Loucy (cell line): Measurements from ENCODE around the gene RUNX1.

ENCODE experiments used
- EZH2phosphoT487 ChIP-seq: fragments of 200-600 bp; IDR thresholded peaks from 2 replicates; pipeline ENCODE4 v1.6.1; 2018; ENCODE audit warnings: antibody characterized with exemption, mild to moderate bottlenecking, moderate library complexity, borderline replicate concordance
- TF ChIP-seq, protein P1 (sequence below): fragments of 200-600 bp; sonication (generic); conservative IDR thresholded peaks from 2 replicates; pipeline ENCODE4 v1.5.1; 2014; ENCODE audit warnings: mild to moderate bottlenecking, antibody characterized with exemption, low read length

DNA sequence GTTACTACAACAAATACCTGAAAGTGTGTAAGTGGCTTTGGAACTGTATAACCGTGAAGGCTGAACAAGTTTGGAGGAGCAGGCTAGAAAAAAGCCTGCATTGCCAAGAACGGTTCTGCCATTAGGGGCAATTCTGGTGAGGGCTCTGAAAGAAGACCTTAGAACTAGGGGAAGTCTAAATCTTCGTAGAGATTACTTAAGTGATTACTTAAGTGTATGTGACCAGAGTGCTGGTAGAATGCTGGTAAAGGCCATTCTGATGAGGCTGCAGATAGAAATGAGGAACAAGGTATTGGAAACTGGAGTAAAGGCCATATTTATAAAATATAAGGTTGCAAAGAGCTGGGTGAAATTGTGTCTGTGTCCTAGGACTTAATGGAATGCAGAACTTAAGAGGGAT is 222.3 kb downstream of the RUNX1 start:
- TF ChIP-seq, protein P1, sequence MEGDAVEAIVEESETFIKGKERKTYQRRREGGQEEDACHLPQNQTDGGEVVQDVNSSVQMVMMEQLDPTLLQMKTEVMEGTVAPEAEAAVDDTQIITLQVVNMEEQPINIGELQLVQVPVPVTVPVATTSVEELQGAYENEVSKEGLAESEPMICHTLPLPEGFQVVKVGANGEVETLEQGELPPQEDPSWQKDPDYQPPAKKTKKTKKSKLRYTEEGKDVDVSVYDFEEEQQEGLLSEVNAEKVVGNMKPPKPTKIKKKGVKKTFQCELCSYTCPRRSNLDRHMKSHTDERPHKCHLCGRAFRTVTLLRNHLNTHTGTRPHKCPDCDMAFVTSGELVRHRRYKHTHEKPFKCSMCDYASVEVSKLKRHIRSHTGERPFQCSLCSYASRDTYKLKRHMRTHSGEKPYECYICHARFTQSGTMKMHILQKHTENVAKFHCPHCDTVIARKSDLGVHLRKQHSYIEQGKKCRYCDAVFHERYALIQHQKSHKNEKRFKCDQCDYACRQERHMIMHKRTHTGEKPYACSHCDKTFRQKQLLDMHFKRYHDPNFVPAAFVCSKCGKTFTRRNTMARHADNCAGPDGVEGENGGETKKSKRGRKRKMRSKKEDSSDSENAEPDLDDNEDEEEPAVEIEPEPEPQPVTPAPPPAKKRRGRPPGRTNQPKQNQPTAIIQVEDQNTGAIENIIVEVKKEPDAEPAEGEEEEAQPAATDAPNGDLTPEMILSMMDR, result no peak
- no peak for TF ChIP-seq EZH2phosphoT487
